NCI-H1930 (cell line): ENCODE data around the gene PUS3.
"Not testable (repeated sequence)": the region's sequence is repeated elsewhere in the genome, so short reads cannot be mapped to it uniquely, and the experiment has no call there.

Experiments used
- DNase-seq, 2 experiments: peaks; one replicate each; lab custom pipeline; 2025; lab: John Stamatoyannopoulos, UW

The PUS3 gene

GRCh38 chr11:125865354-125865753 lies 37.7 kb downstream of the PUS3 start:
- DNase-seq: not testable (repeated sequence)

- DNase-seq: not testable (repeated sequence)
These were observed 40.2 kb downstream of the PUS3 start for GRCh38 chr11:125862786-125863185.

- not testable (repeated sequence) for DNase-seq
These were observed 45.3 kb downstream of the PUS3 start for GRCh38 chr11:125857670-125858069.

GRCh38 chr11:125846188-125846587 lies 56.8 kb downstream of the PUS3 start:
- DNase-seq: no peak
